AG09319 (cell line): ENCODE results near the gene ADK.
"Not testable (repeated sequence)": the region's sequence is repeated elsewhere in the genome, so short reads cannot be mapped to it uniquely, and the experiment has no call there.

Experiments used
- DNase-seq: peaks from one replicate; pipeline ENCODE4 v3.0.0-alpha.2; 2010; ENCODE audit warnings: low read depth; ENCODE audit errors: extremely low read depth
- CTCF ChIP-seq: IDR thresholded peaks from 2 replicates; pipeline ENCODE4 v1.5.1; 2011; ENCODE audit warnings: low read depth, mild to moderate bottlenecking, inconsistent platforms, low read length, moderate library complexity

The ADK gene

GRCh38 chr10:74207691-74208480 is 56.9 kb downstream of the ADK start:
- no peak for DNase-seq
- no peak for TF ChIP-seq CTCF

- no peak for DNase-seq
- TF ChIP-seq CTCF = no peak
Observed at GRCh38 chr10:74208997-74209396, 58.0 kb downstream of the ADK start.

GRCh38 chr10:74213019-74213418 is 62.0 kb downstream of the ADK start:
- no peak for DNase-seq
- TF ChIP-seq CTCF = no peak

- peak; percentile 31 for DNase-seq
- peak; percentile 63 for TF ChIP-seq CTCF
Observed at GRCh38 chr10:74213571-74214162, 62.6 kb downstream of the ADK start.

GRCh38 chr10:74217110-74217509 is 66.1 kb downstream of the ADK start:
- DNase-seq = not testable (repeated sequence)

- DNase-seq = not testable (repeated sequence)
Observed at GRCh38 chr10:74222467-74222866, 71.4 kb downstream of the ADK start.

GRCh38 chr10:74223755-74224529 is 72.9 kb downstream of the ADK start:
- TF ChIP-seq CTCF = no peak
- DNase-seq = no peak

GRCh38 chr10:74227697-74228424 is 76.8 kb downstream of the ADK start:
- DNase-seq = no peak
- no peak for TF ChIP-seq CTCF
